ENCODE data around the gene UBE2E2.

Gene UBE2E2

GRCh38 chr3:23492057-23492456 is 288.9 kb downstream of the UBE2E2 start:
- Histone ChIP-seq H3K4me2 (ENCODE audit: low read length) (no peak overlapping the region), H3F3A (ENCODE audit: insufficient read depth, low read length) (no peaks in the 10 kb centered on the region), H3K79me2 (ENCODE audit: insufficient read depth, low read length) (no peaks in the 10 kb centered on the region), H3K9me3 (ENCODE audit: low read length) (0 out of 2 replicates have a peak, but pooled peaks cover under 1% of the 10 kb centered on the region), H3K27me3 (ENCODE audit: insufficient read depth, low read length) (no peaks in the 10 kb centered on the region), H3K27ac (ENCODE audit: low read depth, low read length, poor library complexity, severe bottlenecking) (no peak overlapping the region), H3K9me2 (ENCODE audit: low read depth, low read length) (no peaks in the 10 kb centered on the region), H3K4me3 (ENCODE audit: low read depth, low read length, poor library complexity, severe bottlenecking) (no peak overlapping the region), H3K9ac (ENCODE audit: low read length) (no peak overlapping the region), H4K20me1 (ENCODE audit: insufficient read depth, low read length) (no peaks in the 10 kb centered on the region), H3K36me3 (ENCODE audit: insufficient read depth, low read length) (no peaks in the 10 kb centered on the region), H3K4me1 (ENCODE audit: insufficient read depth, low read length, severe bottlenecking) (no peaks in the 10 kb centered on the region), H2AFZ (ENCODE audit: low read length) (no peak overlapping the region)
- TF ChIP-seq EZH2 (IDR thresholded peaks at IDR 0.05; ENCODE audit: borderline replicate concordance, low read length) = no peak
- TF ChIP-seq, protein P1, sequence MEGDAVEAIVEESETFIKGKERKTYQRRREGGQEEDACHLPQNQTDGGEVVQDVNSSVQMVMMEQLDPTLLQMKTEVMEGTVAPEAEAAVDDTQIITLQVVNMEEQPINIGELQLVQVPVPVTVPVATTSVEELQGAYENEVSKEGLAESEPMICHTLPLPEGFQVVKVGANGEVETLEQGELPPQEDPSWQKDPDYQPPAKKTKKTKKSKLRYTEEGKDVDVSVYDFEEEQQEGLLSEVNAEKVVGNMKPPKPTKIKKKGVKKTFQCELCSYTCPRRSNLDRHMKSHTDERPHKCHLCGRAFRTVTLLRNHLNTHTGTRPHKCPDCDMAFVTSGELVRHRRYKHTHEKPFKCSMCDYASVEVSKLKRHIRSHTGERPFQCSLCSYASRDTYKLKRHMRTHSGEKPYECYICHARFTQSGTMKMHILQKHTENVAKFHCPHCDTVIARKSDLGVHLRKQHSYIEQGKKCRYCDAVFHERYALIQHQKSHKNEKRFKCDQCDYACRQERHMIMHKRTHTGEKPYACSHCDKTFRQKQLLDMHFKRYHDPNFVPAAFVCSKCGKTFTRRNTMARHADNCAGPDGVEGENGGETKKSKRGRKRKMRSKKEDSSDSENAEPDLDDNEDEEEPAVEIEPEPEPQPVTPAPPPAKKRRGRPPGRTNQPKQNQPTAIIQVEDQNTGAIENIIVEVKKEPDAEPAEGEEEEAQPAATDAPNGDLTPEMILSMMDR (IDR thresholded peaks at IDR 0.05; ENCODE audit: low read length) = no peak

- 0 out of 2 replicates have a peak, but pooled peaks cover 3% of the 10 kb centered on the region for H3K9me3 ChIP-seq (ENCODE audit: low read length)
- H3K27ac ChIP-seq (ENCODE audit: low read depth, low read length, poor library complexity, severe bottlenecking) = no peak overlapping the region
- no peaks in the 10 kb centered on the region for H3K4me1 ChIP-seq (ENCODE audit: insufficient read depth, low read length, severe bottlenecking)
- no peaks in the 10 kb centered on the region for H3F3A ChIP-seq (ENCODE audit: insufficient read depth, low read length)
- H3K9me2 ChIP-seq (ENCODE audit: low read depth, low read length) = no peaks in the 10 kb centered on the region
- H3K79me2 ChIP-seq (ENCODE audit: insufficient read depth, low read length) = no peaks in the 10 kb centered on the region
- H4K20me1 ChIP-seq (ENCODE audit: insufficient read depth, low read length) = no peaks in the 10 kb centered on the region
- no peaks in the 10 kb centered on the region for H3K36me3 ChIP-seq (ENCODE audit: insufficient read depth, low read length)
- no peak overlapping the region for H3K4me3 ChIP-seq (ENCODE audit: low read depth, low read length, poor library complexity, severe bottlenecking)
- no peak overlapping the region for H3K4me2 ChIP-seq (ENCODE audit: low read length)
- H3K9ac ChIP-seq (ENCODE audit: low read length) = no peak overlapping the region
- no peaks in the 10 kb centered on the region for H3K27me3 ChIP-seq (ENCODE audit: insufficient read depth, low read length)
- no peak overlapping the region for H2AFZ ChIP-seq (ENCODE audit: low read length)
- TF ChIP-seq EZH2 (IDR thresholded peaks at IDR 0.05; ENCODE audit: borderline replicate concordance, low read length) = no peak
- TF ChIP-seq, protein P1 (IDR thresholded peaks at IDR 0.05; ENCODE audit: low read length) = no peak
Measured at GRCh38 chr3:23493889-23494288, 290.8 kb downstream of the UBE2E2 start.

DNA sequence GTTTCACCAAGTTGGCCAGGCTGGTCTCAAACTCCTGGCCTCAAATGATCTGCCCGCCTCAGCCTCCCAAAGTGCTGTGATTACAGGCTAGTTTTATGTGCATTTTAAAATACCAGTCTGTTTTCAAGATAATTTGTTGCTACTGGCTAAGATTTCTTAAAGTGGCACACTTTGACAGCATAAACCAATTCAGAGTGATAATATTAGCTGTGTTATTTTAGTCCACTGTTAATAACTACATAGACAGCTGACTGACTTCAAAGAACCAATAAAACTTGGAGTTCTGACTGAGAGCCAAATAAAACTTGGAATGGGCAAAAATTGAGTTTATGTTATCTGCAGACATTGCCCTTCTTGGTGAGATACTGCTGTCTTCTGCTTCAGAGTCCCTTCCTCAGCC is 291.8 kb downstream of the UBE2E2 start:
- Histone ChIP-seq H3K36me3 (ENCODE audit: insufficient read depth, low read length) (no peaks in the 10 kb centered on the region), H3K27ac (ENCODE audit: low read depth, low read length, poor library complexity, severe bottlenecking) (no peak overlapping the region), H3K4me3 (ENCODE audit: low read depth, low read length, poor library complexity, severe bottlenecking) (no peak overlapping the region), H3K27me3 (ENCODE audit: insufficient read depth, low read length) (no peaks in the 10 kb centered on the region), H3K4me1 (ENCODE audit: insufficient read depth, low read length, severe bottlenecking) (no peaks in the 10 kb centered on the region), H3K4me2 (ENCODE audit: low read length) (no peak overlapping the region), H3K9ac (ENCODE audit: low read length) (no peak overlapping the region), H4K20me1 (ENCODE audit: insufficient read depth, low read length) (no peaks in the 10 kb centered on the region), H3F3A (ENCODE audit: insufficient read depth, low read length) (no peaks in the 10 kb centered on the region), H3K9me2 (ENCODE audit: low read depth, low read length) (no peaks in the 10 kb centered on the region), H3K9me3 (ENCODE audit: low read length) (0 out of 2 replicates have a peak, but pooled peaks cover 3% of the 10 kb centered on the region), H3K79me2 (ENCODE audit: insufficient read depth, low read length) (no peaks in the 10 kb centered on the region), H2AFZ (ENCODE audit: low read length) (no peak overlapping the region)
- no peak for TF ChIP-seq EZH2 (IDR thresholded peaks at IDR 0.05; ENCODE audit: borderline replicate concordance, low read length)
- TF ChIP-seq, protein P1 (IDR thresholded peaks at IDR 0.05; ENCODE audit: low read length) = no peak
